NCI-H1417 treated with DMSO at 0.1 percent for 48 hours (cell line): ENCODE data around the gene SMCR8.
"Not testable (repeated sequence)": the region's sequence is repeated elsewhere in the genome, so short reads cannot be mapped to it uniquely, and the experiment has no call there.

Source experiments
- DNase-seq: peaks from one replicate; lab custom pipeline; 2025; lab: John Stamatoyannopoulos, UW

SMCR8 gene

GRCh38 chr17:18314731-18315561, at the start of gene SMCR8, which contains the start of gene TOP3A:
TSS of gene SMCR8 (plus strand) at chr17:18315293. CDS start at chr17:18315790, 497 bp downstream.
TSS of gene TOP3A (minus strand) at chr17:18314994. CDS start at chr17:18314778, 216 bp downstream.
- DNase-seq = peak; percentile 63

- DNase-seq = no peak
Measured at GRCh38 chr17:18267366-18267765, 47.7 kb upstream of the SMCR8 start.

GRCh38 chr17:18267927-18268711, 47.0 kb upstream of the SMCR8 start:
- no peak for DNase-seq

GRCh38 chr17:18270046-18270931, 44.8 kb upstream of the SMCR8 start:
- no peak for DNase-seq

GRCh38 chr17:18277076-18277475, 38.0 kb upstream of the SMCR8 start:
- no peak for DNase-seq

GRCh38 chr17:18278867-18279266, 36.2 kb upstream of the SMCR8 start:
- no peak for DNase-seq

- no peak for DNase-seq
Measured at GRCh38 chr17:18280249-18280648, 34.8 kb upstream of the SMCR8 start.

- DNase-seq = no peak
Measured at GRCh38 chr17:18280766-18281371, 34.2 kb upstream of the SMCR8 start.

- DNase-seq = no peak
Measured at GRCh38 chr17:18281788-18282187, 33.3 kb upstream of the SMCR8 start.

- DNase-seq = no peak
Measured at GRCh38 chr17:18285296-18285695, 29.8 kb upstream of the SMCR8 start.

GRCh38 chr17:18291718-18292540, 23.2 kb upstream of the SMCR8 start:
- DNase-seq = no peak

- DNase-seq = not testable (repeated sequence)
Measured at GRCh38 chr17:18298061-18298460, 17.0 kb upstream of the SMCR8 start.

GRCh38 chr17:18300725-18301480, 14.2 kb upstream of the SMCR8 start:
- DNase-seq = no peak

GRCh38 chr17:18303206-18303605, 11.9 kb upstream of the SMCR8 start:
- not testable (repeated sequence) for DNase-seq

GRCh38 chr17:18309202-18309601, 5.9 kb upstream of the SMCR8 start:
- no peak for DNase-seq

GRCh38 chr17:18314059-18314730, 898 bp upstream of the SMCR8 start:
- DNase-seq = no peak

- DNase-seq = no peak
Measured at GRCh38 chr17:18315562-18315922, 449 bp downstream of the SMCR8 start.

- no peak for DNase-seq
Measured at GRCh38 chr17:18315961-18316360, 868 bp downstream of the SMCR8 start.

- DNase-seq = no peak
Measured at GRCh38 chr17:18318117-18318516, 3.0 kb downstream of the SMCR8 start.
